Activated naive CD8-positive, alpha-beta T cell (primary cell): ENCODE results near the gene GPC5.

ENCODE experiments used
- H3K27ac Mint-ChIP-seq: one replicate; pipeline ENCODE4 v1.8.0; 2021; ENCODE audit warnings: mixed read lengths
- H3K27me3 Mint-ChIP-seq: one replicate; pipeline ENCODE4 v1.8.0; 2021; ENCODE audit warnings: mixed read lengths
- H3K36me3 Mint-ChIP-seq: one replicate; pipeline ENCODE4 v1.8.0; 2021; ENCODE audit warnings: mixed read lengths
- H3K4me1 Mint-ChIP-seq: one replicate; pipeline ENCODE4 v1.8.0; 2021; ENCODE audit warnings: low read depth, mixed read lengths
- H3K4me3 Mint-ChIP-seq: one replicate; pipeline ENCODE4 v1.8.0; 2021; ENCODE audit warnings: mild to moderate bottlenecking, mixed read lengths
- H3K9me3 Mint-ChIP-seq: one replicate; pipeline ENCODE4 v1.8.0; 2021; ENCODE audit warnings: low read depth, mixed read lengths

The GPC5 gene

DNA sequence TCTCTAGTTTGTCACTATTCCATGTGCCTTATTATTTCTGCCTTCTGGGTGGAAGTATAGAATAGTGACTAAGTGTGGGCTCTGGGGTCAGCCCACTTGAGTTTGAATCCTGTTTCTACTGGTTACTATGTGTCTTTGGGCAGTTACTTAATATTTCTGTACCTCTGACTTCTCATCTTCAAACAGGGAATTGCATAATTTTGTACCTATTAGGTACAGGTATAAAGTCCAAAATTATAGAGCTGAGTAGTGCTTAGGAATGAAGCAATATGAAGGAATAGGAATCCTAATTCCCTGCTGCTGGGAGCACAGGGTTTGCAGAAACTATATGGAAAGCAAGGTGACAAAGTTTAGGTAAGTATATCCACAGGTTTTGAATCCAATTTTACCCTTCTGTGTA is 564.5 kb downstream of the GPC5 start:
- H3K4me3 Mint-ChIP-seq = no peak overlapping the region
- H3K4me1 Mint-ChIP-seq = no peaks in the 10 kb centered on the region
- H3K9me3 Mint-ChIP-seq = peaks cover 12% of the 10 kb centered on the region
- H3K27me3 Mint-ChIP-seq = no peaks in the 10 kb centered on the region
- H3K27ac Mint-ChIP-seq = no peak overlapping the region
- no peaks in the 10 kb centered on the region for H3K36me3 Mint-ChIP-seq

DNA sequence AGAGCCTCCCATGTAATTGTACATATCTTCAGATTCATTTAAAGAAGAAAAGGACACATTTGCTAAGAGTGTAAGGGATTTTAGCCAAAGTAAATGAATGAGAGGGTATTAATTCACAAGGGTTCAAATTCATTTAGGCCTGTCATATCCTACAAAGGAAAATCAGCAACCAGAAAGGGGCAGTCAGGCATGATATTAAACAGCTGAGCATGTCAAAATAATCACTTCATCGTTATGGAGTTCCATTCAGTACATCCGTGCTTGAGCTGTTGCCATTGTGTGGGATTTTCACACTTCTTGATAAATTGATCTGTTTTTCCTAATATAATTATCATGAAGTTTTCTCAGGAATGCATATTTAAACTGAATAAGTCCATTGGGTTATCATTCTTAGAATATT is 567.1 kb downstream of the GPC5 start:
- H3K4me1 Mint-ChIP-seq = no peaks in the 10 kb centered on the region
- H3K27me3 Mint-ChIP-seq = no peaks in the 10 kb centered on the region
- H3K4me3 Mint-ChIP-seq = no peak overlapping the region
- H3K36me3 Mint-ChIP-seq = no peaks in the 10 kb centered on the region
- peaks cover 12% of the 10 kb centered on the region for H3K9me3 Mint-ChIP-seq
- no peak overlapping the region for H3K27ac Mint-ChIP-seq

DNA sequence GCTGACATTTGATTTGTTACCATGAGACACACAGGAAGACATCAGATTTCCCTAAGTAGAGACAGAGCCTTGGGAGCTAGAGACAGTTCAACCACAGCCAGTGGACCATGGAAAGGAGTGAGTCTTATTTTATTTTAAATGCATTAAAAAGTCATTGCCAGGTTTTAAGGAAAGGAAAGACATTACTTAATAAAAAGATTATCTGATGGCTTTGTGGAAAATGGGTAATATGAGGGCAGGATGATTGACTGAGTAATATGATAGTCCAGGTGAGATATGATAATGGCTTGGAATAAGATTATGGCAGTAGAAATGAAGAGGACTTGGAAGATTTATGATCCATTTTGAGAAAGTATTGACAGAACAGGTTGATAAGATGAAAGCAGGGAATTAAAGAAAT is 580.1 kb downstream of the GPC5 start:
- H3K27me3 Mint-ChIP-seq = no peaks in the 10 kb centered on the region
- H3K36me3 Mint-ChIP-seq = no peaks in the 10 kb centered on the region
- no peaks in the 10 kb centered on the region for H3K4me1 Mint-ChIP-seq
- peaks cover 9% of the 10 kb centered on the region for H3K9me3 Mint-ChIP-seq
- no peak overlapping the region for H3K4me3 Mint-ChIP-seq
- H3K27ac Mint-ChIP-seq = no peak overlapping the region

DNA sequence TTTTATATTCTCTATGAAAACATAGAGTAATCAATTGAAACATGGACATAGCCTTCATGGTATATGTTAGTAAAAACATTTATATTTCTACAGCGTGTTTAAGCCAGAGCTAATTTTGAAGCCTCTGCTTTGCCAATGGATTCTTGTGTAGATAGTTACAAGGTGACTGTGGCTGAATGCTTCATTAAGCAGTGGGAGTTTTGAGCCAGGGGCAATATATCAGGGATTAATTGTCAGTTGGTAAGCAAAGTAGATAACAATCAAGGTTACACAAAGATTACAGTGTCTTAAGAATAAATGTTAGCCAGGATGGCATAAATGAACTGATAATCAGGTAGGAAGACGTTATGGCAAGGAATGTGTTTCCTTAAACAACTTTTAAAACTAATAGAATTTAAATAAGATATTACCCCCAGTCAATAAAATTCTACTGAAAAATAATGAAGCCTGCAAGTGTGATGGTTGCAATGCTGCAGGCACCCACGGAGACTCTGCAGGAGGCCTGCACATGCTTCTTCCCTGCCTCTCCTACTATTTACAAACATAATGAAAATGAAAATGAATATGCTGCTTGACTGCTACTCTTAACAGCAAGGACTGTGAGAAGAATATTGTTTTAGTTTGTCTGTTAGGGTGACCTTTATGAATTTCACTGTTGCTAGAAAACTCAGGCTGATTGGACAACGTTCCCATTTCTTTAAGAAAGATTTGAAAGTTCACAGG is 588.5 kb downstream of the GPC5 start:
- no peaks in the 10 kb centered on the region for H3K27me3 Mint-ChIP-seq
- no peak overlapping the region for H3K4me3 Mint-ChIP-seq
- no peaks in the 10 kb centered on the region for H3K4me1 Mint-ChIP-seq
- peaks cover under 1% of the 10 kb centered on the region for H3K9me3 Mint-ChIP-seq
- H3K36me3 Mint-ChIP-seq = no peaks in the 10 kb centered on the region
- H3K27ac Mint-ChIP-seq = no peak overlapping the region

DNA sequence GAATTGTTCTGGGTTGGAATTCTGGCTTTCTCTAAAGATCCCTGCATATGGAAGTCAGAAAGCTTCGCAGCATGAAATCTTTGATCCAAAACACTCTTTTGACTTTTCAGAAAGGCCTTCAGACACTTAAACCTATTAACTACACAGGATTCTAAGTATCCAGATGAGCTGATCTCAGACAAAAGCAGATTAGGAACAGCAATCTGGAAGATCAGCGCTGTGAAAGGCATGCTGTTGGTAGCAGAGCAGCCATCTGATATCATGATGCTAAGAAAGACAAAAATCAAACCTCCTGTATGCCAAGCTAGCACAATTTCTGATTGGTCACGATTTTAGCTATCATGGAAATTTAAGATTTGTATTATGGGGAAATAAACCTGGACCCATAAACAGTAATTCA is 589.9 kb downstream of the GPC5 start:
- H3K4me3 Mint-ChIP-seq = no peak overlapping the region
- H3K36me3 Mint-ChIP-seq = no peaks in the 10 kb centered on the region
- no peaks in the 10 kb centered on the region for H3K27me3 Mint-ChIP-seq
- H3K4me1 Mint-ChIP-seq = no peaks in the 10 kb centered on the region
- no peak overlapping the region for H3K27ac Mint-ChIP-seq
- no peaks in the 10 kb centered on the region for H3K9me3 Mint-ChIP-seq

DNA sequence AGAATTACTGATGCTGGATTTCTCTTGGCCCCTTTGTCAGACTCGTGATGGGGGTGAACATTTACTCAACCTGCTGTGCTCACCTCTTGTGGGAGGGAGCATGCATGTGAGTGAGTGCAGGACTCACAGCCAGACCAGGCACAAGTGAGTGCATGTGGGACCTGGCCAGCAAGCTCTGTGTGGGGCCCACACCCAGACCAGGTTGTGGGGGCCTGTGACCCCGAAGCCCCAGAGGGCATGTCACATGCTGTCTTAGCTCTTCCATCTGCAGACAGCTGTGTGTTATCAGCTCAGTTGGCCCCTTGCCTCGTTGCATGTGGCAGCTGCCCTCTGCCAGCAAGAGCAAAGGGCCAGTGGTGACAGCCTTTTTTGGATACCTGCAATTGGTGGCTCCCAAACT is 614.4 kb downstream of the GPC5 start:
- H3K9me3 Mint-ChIP-seq = no peaks in the 10 kb centered on the region
- H3K4me3 Mint-ChIP-seq = no peak overlapping the region
- no peaks in the 10 kb centered on the region for H3K27me3 Mint-ChIP-seq
- H3K36me3 Mint-ChIP-seq = no peaks in the 10 kb centered on the region
- no peaks in the 10 kb centered on the region for H3K4me1 Mint-ChIP-seq
- no peak overlapping the region for H3K27ac Mint-ChIP-seq

DNA sequence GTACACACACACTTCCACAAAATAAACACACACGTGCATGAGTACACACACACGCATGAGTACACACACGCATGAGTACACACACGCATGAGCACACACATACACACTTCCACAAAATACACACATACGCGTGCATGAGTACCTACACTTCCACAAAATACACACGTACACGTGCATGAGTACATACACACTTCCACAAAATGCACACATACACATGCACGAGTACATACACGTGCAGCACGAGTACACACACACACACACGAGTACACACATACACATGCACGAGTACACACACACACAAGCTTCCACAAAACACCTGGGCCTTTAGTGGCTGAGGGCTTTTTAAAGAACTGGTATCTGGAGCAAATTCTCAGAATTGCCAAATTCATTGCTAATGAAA is 619.3 kb downstream of the GPC5 start:
- Mint-ChIP-seq H3K27ac (no peak overlapping the region), H3K4me3 (no peak overlapping the region), H3K36me3 (no peaks in the 10 kb centered on the region), H3K4me1 (no peaks in the 10 kb centered on the region), H3K27me3 (no peaks in the 10 kb centered on the region), H3K9me3 (peaks cover 4% of the 10 kb centered on the region)

DNA sequence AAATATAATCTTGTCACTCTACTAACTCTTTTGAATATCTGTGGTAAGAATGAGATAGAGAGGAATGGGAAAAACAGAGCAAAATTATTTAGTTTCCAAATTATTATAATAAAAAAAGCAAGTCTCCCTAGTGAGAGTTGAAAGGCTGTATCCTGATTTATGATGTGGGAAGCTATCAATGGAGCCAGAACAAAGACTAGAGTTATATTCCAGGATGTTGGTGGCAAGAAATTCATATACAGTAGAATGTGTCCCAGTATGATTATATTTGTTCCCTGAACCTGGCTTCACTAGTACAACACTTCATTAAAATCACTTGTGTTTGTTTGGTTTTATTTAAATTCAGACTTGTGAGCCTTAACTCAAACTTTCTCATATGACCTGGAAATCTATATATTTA is 630.3 kb downstream of the GPC5 start:
- H3K27ac Mint-ChIP-seq = no peak overlapping the region
- H3K36me3 Mint-ChIP-seq = no peaks in the 10 kb centered on the region
- no peak overlapping the region for H3K4me3 Mint-ChIP-seq
- no peaks in the 10 kb centered on the region for H3K27me3 Mint-ChIP-seq
- H3K9me3 Mint-ChIP-seq = peaks cover 11% of the 10 kb centered on the region
- no peaks in the 10 kb centered on the region for H3K4me1 Mint-ChIP-seq

DNA sequence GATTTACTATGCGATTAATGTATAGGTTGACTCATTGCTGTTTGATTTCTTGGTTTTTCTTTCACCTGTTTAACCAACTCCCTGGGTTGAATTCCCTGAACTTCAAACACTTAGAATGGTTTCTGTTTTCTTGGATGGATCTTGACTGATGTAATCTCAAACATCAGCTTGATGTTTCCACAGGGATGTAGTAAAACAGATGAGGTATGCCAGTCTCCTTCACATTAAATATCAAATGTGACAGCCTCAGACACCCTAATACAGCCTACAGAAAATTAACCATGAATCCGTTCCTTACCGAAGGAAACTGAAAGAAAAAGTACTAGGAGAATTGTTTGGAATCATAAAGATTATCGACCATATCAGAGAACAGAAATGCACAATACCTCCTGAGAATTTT is 631.2 kb downstream of the GPC5 start:
- Mint-ChIP-seq H3K4me1 (no peaks in the 10 kb centered on the region), H3K36me3 (no peaks in the 10 kb centered on the region), H3K9me3 (peaks cover 11% of the 10 kb centered on the region), H3K4me3 (no peak overlapping the region), H3K27ac (no peak overlapping the region), H3K27me3 (no peaks in the 10 kb centered on the region)

DNA sequence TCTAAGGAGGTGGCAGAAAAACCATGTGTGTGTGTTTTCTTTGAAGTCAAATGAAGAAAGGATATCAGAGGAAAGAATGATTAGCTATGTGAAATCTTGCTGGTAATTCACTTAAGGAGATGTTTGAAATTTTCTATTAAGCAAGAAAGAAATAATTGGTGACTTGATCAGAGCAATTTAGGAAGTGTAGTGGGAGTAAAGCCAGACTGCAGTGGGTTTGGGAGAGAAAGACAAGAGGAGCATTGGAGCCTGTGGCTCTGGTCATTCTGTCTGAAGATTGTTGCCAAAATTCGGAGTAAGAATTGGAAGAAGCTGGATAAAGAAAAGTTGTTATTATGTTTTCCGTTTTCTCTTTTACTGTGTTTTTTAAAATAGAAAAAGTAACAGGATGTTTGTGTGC is 640.5 kb downstream of the GPC5 start:
- Mint-ChIP-seq H3K4me1 (no peaks in the 10 kb centered on the region), H3K9me3 (no peaks in the 10 kb centered on the region), H3K27ac (no peak overlapping the region), H3K4me3 (no peak overlapping the region), H3K36me3 (no peaks in the 10 kb centered on the region), H3K27me3 (no peaks in the 10 kb centered on the region)

DNA sequence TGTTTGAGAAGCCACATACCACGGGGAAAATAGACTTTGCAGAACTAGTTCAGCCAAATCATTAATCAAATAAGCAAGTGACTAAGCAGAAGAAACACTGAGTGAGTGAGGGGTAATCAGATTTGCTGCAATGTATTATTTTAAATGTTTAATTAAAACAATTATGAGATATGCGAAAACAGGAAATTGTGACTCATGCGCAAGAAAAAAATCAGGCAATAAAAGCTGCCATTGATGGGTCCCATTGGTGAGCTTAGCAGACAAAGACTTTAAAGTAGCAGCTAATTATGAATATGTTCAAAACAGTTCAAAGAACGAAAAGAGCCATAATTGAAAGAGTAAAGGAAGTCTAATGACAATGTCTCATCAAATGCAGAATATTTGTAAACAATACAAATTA is 644.1 kb downstream of the GPC5 start:
- H3K36me3 Mint-ChIP-seq = no peaks in the 10 kb centered on the region
- no peak overlapping the region for H3K27ac Mint-ChIP-seq
- no peaks in the 10 kb centered on the region for H3K4me1 Mint-ChIP-seq
- no peaks in the 10 kb centered on the region for H3K9me3 Mint-ChIP-seq
- H3K4me3 Mint-ChIP-seq = no peak overlapping the region
- no peaks in the 10 kb centered on the region for H3K27me3 Mint-ChIP-seq

DNA sequence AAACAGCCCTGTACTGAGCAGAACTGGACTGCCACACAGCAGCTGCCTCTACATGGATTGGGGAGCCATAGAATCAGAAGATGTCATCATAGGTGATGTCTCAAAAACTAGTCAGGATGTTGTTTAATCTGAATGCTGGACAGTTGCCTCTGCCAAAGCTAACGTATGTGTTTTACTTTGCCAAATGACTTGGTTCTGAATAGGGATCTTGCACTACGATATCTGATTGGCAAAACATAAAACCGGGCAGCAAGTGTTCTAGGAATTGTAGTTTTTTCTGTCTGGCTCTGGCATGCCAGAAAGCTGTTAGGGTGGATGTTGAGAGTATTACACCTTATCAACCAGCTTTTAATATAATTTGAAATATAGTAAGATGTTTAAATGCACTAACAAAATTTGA is 645.9 kb downstream of the GPC5 start:
- Mint-ChIP-seq H3K4me1 (no peaks in the 10 kb centered on the region), H3K27ac (no peak overlapping the region), H3K9me3 (no peaks in the 10 kb centered on the region), H3K27me3 (no peaks in the 10 kb centered on the region), H3K36me3 (no peaks in the 10 kb centered on the region), H3K4me3 (no peak overlapping the region)

DNA sequence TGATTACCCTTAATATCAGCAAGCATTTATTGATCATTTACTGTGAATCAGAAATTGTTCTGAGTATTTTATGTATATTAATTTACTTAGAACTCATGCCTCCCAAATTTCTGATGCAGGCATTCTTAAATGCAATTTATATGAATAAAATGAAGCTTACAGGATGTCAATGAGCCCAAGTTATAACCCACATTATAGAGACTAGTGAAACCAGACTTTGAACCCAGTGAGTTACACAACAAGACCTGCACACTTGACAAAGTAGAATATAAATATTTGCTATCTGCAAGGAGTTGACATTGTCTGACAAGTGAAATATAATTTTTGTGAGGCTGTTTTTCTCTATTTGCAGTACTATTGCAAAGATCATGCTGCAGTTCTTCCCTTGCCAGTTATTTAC is 656.0 kb downstream of the GPC5 start:
- H3K4me3 Mint-ChIP-seq = no peak overlapping the region
- H3K4me1 Mint-ChIP-seq = no peaks in the 10 kb centered on the region
- H3K9me3 Mint-ChIP-seq = peaks cover 7% of the 10 kb centered on the region
- H3K27ac Mint-ChIP-seq = no peak overlapping the region
- no peaks in the 10 kb centered on the region for H3K27me3 Mint-ChIP-seq
- H3K36me3 Mint-ChIP-seq = no peaks in the 10 kb centered on the region

DNA sequence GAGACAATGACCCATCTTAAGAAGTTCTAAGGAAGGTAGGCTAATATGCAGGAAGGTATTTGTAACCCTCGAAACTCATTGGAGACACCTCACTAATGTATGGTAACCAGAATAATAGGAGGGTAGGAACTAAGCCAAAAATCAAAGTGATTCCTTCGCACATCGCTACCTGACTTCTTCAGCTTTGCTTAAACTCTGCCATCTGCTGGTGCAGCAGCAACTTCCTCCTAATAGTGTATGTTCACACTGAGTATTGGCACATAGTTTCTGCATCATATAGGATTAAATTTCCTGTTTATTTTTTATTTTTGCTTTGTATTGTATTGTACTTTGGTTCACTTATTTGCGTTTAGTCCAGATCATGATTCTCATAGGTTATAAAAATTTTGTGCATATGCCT is 676.2 kb downstream of the GPC5 start:
- H3K4me1 Mint-ChIP-seq = no peaks in the 10 kb centered on the region
- no peaks in the 10 kb centered on the region for H3K27me3 Mint-ChIP-seq
- H3K9me3 Mint-ChIP-seq = no peaks in the 10 kb centered on the region
- no peak overlapping the region for H3K27ac Mint-ChIP-seq
- H3K36me3 Mint-ChIP-seq = no peaks in the 10 kb centered on the region
- no peak overlapping the region for H3K4me3 Mint-ChIP-seq

DNA sequence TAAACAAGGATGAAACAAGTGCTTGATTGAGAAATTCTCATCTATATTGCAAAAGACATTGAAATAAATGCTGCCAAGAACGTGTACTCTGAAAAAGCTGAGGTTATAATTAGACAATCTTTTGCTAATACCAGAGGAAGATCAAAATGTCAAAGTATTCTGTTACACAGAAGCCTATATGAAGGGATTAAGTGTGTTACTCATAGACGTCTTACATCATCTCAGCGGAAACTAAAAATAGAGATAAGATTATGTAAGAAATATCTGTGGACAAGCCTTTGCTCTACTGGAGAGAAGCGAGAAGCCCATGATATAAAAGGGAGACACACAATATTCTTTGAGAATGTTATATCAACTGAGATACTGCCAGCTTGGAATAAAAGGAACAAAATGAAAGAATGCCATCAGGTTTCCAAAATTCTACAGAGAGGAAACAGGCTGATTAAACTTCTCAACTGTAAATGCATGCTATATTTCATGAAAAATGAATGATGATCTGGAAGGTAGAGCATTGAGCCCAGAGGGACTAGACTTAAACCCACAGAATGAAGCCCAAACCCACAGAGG is 699.0 kb downstream of the GPC5 start:
- Mint-ChIP-seq H3K27me3 (no peaks in the 10 kb centered on the region), H3K27ac (no peak overlapping the region), H3K9me3 (no peaks in the 10 kb centered on the region), H3K4me1 (no peaks in the 10 kb centered on the region), H3K4me3 (no peak overlapping the region), H3K36me3 (no peaks in the 10 kb centered on the region)

DNA sequence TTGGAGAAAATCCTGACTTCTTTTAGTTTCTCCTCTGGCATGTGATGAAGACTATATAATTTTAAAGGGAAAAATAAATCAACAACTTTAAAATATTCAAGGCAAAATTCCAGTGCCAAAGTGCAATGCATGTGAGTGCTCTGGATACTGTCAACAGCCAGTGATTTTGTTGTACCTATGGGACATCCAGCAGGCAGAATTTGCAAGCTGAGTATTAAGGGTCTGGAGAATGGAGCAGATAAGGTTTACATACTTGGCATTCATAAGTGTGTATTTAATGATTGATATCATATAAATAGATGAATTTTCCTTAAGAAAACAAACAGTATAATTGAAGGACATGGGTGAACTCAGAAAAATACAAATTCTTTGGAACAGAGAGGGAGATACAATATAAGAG is 703.4 kb downstream of the GPC5 start:
- H3K27me3 Mint-ChIP-seq = no peaks in the 10 kb centered on the region
- H3K4me1 Mint-ChIP-seq = no peaks in the 10 kb centered on the region
- no peak overlapping the region for H3K27ac Mint-ChIP-seq
- no peak overlapping the region for H3K4me3 Mint-ChIP-seq
- no peaks in the 10 kb centered on the region for H3K9me3 Mint-ChIP-seq
- H3K36me3 Mint-ChIP-seq = no peaks in the 10 kb centered on the region
